ENCODE results near the gene SNX4. TPM values are rescaled to one million over a fixed set of nuclear protein-coding genes. Genes with fewer than 3 reads are reported as not detected.
A peak's percentile ranks its signal among the peaks of the same experiment; 100 is the strongest.

SNX4 gene
- total RNA-seq, 4 donors from 2014 or later: 66.5 to 112 (median 82.1) TPM

GRCh38 chr3:125443923-125444322, 76.1 kb downstream of the SNX4 start:
- Histone ChIP-seq H3K36me3 (peaks cover 0 to 34% (median 12%) of the 10 kb centered on the region in 4 donors), H3K9me3 (no peaks in the 10 kb centered on the region), H3K4me1 (no peaks in the 10 kb centered on the region), H3K27ac (no peak overlapping the region), H3K27me3 (no peaks in the 10 kb centered on the region), H3K4me3 (no peak overlapping the region)
- 64 to 65% methylated on average over 1 of the region's 1 CpG for WGBS, 2 donors (ENCODE audit: low coverage in 1 of 2)
- DNase-seq: no peak
- in situ Hi-C loops (cut with MboI; ENCODE audit: low pct_ligation_motif_present in 1 of 4, low pct_unique_long_range_greater_than_20kb in 1 of 4, low sequenced_read_pairs in 3 of 4) (loop anchor here in 2 of 4 donors (25.0 kb wide), 3 partner anchors 282 to 682 kb away; partner anchors contain the start of gene MUC13 (in 1 of the 2)), intact Hi-C loops (cut with DNase I; ENCODE audit: low total_unique reads) (no loop called here)
- TF ChIP-seq POLR2A (IDR thresholded peaks at IDR 0.05) (no peak), CTCF (IDR thresholded peaks at IDR 0.05) (no peak), EP300 (IDR thresholded peaks at IDR 0.05; ENCODE audit: low read depth) (no peak), POLR2AphosphoS5 (IDR thresholded peaks at IDR 0.05) (no peak)

GRCh38 chr3:125442506-125442905, 77.5 kb downstream of the SNX4 start:
- 94 to 100% methylated on average over 1 of the region's 1 CpG for WGBS, 2 donors (ENCODE audit: low coverage in 1 of 2)
- intact Hi-C loops (cut with DNase I; ENCODE audit: low total_unique reads): no loop called here

GRCh38 chr3:125440970-125441369, 79.0 kb downstream of the SNX4 start:
- Histone ChIP-seq H3K4me3 (no peak overlapping the region), H3K4me1 (peaks cover 0 to 9% (median 0%) of the 10 kb centered on the region in 4 donors), H3K27ac (no peak overlapping the region), H3K36me3 (peaks cover 0 to 6% (median 0%) of the 10 kb centered on the region in 4 donors), H3K27me3 (no peaks in the 10 kb centered on the region), H3K9me3 (no peaks in the 10 kb centered on the region)
- no peak for DNase-seq
- intact Hi-C loops (cut with DNase I; ENCODE audit: low total_unique reads) (no loop called here), in situ Hi-C loops (cut with MboI; ENCODE audit: low pct_ligation_motif_present in 1 of 4, low pct_unique_long_range_greater_than_20kb in 1 of 4, low sequenced_read_pairs in 3 of 4) (loop anchor here in 2 of 4 donors (25.0 kb wide), 3 partner anchors 279 to 679 kb away; partner anchors contain the start of gene MUC13 (in 1 of the 2))
- whole genome bisulfite sequencing, 2 donors (ENCODE audit: low coverage in 1 of 2): 40 to 89% methylated on average over 1 to 2 of the region's 2 CpGs
- no peak for TF ChIP-seq CTCF (IDR thresholded peaks at IDR 0.05)
- no peak for TF ChIP-seq EP300 (IDR thresholded peaks at IDR 0.05; ENCODE audit: low read depth)
- TF ChIP-seq POLR2AphosphoS5 (IDR thresholded peaks at IDR 0.05): no peak
- TF ChIP-seq POLR2A (IDR thresholded peaks at IDR 0.05): no peak

More at GRCh38 chr3:125442506-125442905, 77.5 kb downstream of the SNX4 start:
- Histone ChIP-seq H3K9me3 (no peaks in the 10 kb centered on the region), H3K4me1 (peaks cover 0 to 8% (median 0%) of the 10 kb centered on the region in 4 donors), H3K36me3 (peaks cover 0 to 21% (median 6%) of the 10 kb centered on the region in 4 donors), H3K27ac (no peak overlapping the region), H3K27me3 (no peaks in the 10 kb centered on the region), H3K4me3 (no peak overlapping the region)
- in situ Hi-C loops (cut with MboI; ENCODE audit: low pct_ligation_motif_present in 1 of 4, low pct_unique_long_range_greater_than_20kb in 1 of 4, low sequenced_read_pairs in 3 of 4): loop anchor here in 2 of 4 donors (25.0 kb wide), 3 partner anchors 280 to 680 kb away; partner anchors contain the start of gene MUC13 (in 1 of the 2)
- no peak for TF ChIP-seq EP300 (IDR thresholded peaks at IDR 0.05; ENCODE audit: low read depth)
- TF ChIP-seq POLR2A (IDR thresholded peaks at IDR 0.05): no peak
- TF ChIP-seq CTCF (IDR thresholded peaks at IDR 0.05): no peak
- TF ChIP-seq POLR2AphosphoS5 (IDR thresholded peaks at IDR 0.05): no peak
- no peak for DNase-seq

GRCh38 chr3:125440559-125440955, 79.4 kb downstream of the SNX4 start:
- in situ Hi-C loops (cut with MboI; ENCODE audit: low pct_ligation_motif_present in 1 of 4, low pct_unique_long_range_greater_than_20kb in 1 of 4, low sequenced_read_pairs in 3 of 4) (loop anchor here in 2 of 4 donors (25.0 kb wide), 3 partner anchors 278 to 678 kb away; partner anchors contain the start of gene MUC13 (in 1 of the 2)), intact Hi-C loops (cut with DNase I; ENCODE audit: low total_unique reads) (no loop called here)

More at GRCh38 chr3:125440559-125440955, 79.4 kb downstream of the SNX4 start:
- Histone ChIP-seq H3K36me3 (peaks cover 0 to 2% (median 0%) of the 10 kb centered on the region in 4 donors), H3K4me1 (peaks cover 0 to 9% (median 0%) of the 10 kb centered on the region in 4 donors), H3K27me3 (no peaks in the 10 kb centered on the region), H3K27ac (no peak overlapping the region), H3K4me3 (no peak overlapping the region), H3K9me3 (no peaks in the 10 kb centered on the region)
- 56% methylated on average over 3 of the region's 3 CpGs; no CpG with 5 or more reads in 1 of the 2 donors for WGBS, 2 donors (ENCODE audit: low coverage in 1 of 2)
- no peak for TF ChIP-seq POLR2A (IDR thresholded peaks at IDR 0.05)
- TF ChIP-seq EP300 (IDR thresholded peaks at IDR 0.05; ENCODE audit: low read depth): no peak
- no peak for TF ChIP-seq POLR2AphosphoS5 (IDR thresholded peaks at IDR 0.05)
- TF ChIP-seq CTCF (IDR thresholded peaks at IDR 0.05): no peak
- DNase-seq: peak; percentile 70
